Mucosa of descending colon (tissue), 3 donors: ENCODE data around the gene NRTN. TPM values are rescaled to one million over a fixed set of nuclear protein-coding genes. Genes with fewer than 3 reads are reported as not detected.
"Not testable (repeated sequence)": the region's sequence is repeated elsewhere in the genome, so short reads cannot be mapped to it uniquely, and the experiment has no call there.

Experiments
- ATAC-seq: fragments of 200-7000 bp; cut with Tn5 transposase; one replicate; pipeline ENCODE4 v1.9.1; 2020; ENCODE audit warnings: mild to moderate bottlenecking, moderate library complexity
- DNase-seq, 3 donors: peaks; one replicate each; pipeline ENCODE4 v3.0.0-alpha.2; 2020
- H3K36me3 ChIP-seq: fragments of 200-600 bp; one replicate; pipeline ENCODE4 v1.8.0; 2021; ENCODE audit warnings: low read depth, mild to moderate bottlenecking
- H3K4me1 ChIP-seq: fragments of 200-600 bp; one replicate; pipeline ENCODE4 v1.8.0; 2021; ENCODE audit warnings: low read depth, mild to moderate bottlenecking
- H3K4me3 ChIP-seq: fragments of 200-600 bp; one replicate; pipeline ENCODE4 v1.8.0; 2021; ENCODE audit warnings: mild to moderate bottlenecking
- H3K9me3 ChIP-seq: fragments of 200-600 bp; one replicate; pipeline ENCODE4 v1.8.0; 2021; ENCODE audit warnings: mild to moderate bottlenecking
- CTCF ChIP-seq: fragments of 200-600 bp; IDR thresholded peaks from one replicate; pipeline ENCODE4 v1.8.0; 2022; ENCODE audit warnings: antibody characterized with exemption, mild to moderate bottlenecking
- intact Hi-C, 2 donors: fragments of 100-400 bp; cut with DNase I in 1 of 2; cut with micrococcal nuclease in 1 of 2; formaldehyde crosslinking; loops; one replicate each; pipeline versions ENCODE4 v1.11.0 to v1.11.1; 2022; cut with DNase I, micrococcal nuclease
- total RNA-seq, 3 donors: library from RNA; stranded (reverse); fragmentation: NEBNext Ultra II Directional in 2 of 3; extraction: Animal tissue kit (Norgen Biotek cat#: 25700) in 2 of 3; gene quantifications; one replicate each; pipeline versions ENCODE4 v1.2.1 to v1.2.4, GENCODE V29; 2021 to 2023
- donor health status: DM: no; HTN: no; CAD: no; lungs with moderate emphysema.
- donor health status: DM: no; HTN: no; CAD: no.
- donor health status: DM: no; HTN: yes; CAD: no.

The NRTN gene
- total RNA-seq, 3 donors from 2014 or later: 0.64 to 11.3 (median 1.4) TPM

DNA sequence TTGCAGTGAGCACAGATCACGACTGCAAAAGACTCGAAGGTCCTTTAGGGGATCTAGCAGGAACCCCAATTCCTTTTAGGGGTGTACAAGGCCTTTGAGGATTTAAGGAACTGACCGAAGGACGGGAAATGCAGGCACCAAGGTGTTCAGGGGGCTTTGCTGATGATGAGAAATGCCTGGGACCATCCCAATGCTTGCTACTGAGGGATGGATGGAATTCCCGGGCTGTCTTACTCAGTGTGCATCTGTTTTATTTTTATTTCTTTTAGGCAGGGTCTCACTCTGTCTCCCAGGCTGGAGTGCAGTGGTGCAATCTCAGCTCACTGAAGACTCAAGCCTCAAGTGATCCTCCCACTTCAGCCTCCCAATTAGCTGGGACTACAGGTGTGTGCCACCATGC is 31.6 kb upstream of the NRTN start:
- Histone ChIP-seq H3K4me3 (no peak overlapping the region), H3K4me1 (no peaks in the 10 kb centered on the region), H3K36me3 (no peaks in the 10 kb centered on the region), H3K9me3 (no peaks in the 10 kb centered on the region)
- no peak for ATAC-seq
- no peak for TF ChIP-seq CTCF
- intact Hi-C loops: no loop called here
- DNase-seq: no peak

- intact Hi-C loops: no loop called here
- H3K9me3 ChIP-seq: no peaks in the 10 kb centered on the region
- H3K36me3 ChIP-seq: no peaks in the 10 kb centered on the region
- DNase-seq (no peak), ATAC-seq (no peak)
- no peaks in the 10 kb centered on the region for H3K4me1 ChIP-seq
- no peak overlapping the region for H3K4me3 ChIP-seq
- no peak for TF ChIP-seq CTCF
Observed at GRCh38 chr19:5774921-5775320, 29.9 kb upstream of the NRTN start.

DNA sequence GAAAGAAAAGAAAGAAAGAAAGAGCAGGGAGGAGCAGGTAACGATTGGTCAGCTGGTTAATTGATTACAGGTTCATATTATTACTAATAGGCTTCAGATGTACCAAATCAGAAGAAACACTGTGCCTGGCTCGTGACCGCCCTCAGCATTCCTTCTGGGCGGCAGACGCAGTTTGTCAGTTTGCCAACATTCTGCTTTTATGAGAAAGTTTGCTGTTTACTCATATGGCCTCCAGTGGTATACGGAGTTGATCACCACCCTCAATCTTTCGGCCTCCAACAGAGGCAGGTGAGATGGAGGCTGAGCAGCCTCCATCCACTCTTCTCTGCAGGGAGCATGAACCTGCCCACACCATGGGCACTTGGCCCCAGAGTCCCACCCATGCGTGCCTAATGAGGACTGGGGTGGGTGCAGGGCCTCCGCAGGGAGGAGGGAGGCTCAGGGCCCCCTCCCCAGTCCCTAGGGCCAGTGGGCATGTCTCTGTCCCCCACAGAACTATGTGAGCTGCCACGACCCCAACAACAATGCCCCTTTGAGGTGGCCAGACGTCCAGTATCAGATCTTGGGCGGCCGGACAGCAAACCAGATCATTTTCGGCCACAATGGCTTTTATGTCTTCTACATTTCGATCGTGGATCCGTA is 29.1 kb upstream of the NRTN start:
- no peak for ATAC-seq

DNA sequence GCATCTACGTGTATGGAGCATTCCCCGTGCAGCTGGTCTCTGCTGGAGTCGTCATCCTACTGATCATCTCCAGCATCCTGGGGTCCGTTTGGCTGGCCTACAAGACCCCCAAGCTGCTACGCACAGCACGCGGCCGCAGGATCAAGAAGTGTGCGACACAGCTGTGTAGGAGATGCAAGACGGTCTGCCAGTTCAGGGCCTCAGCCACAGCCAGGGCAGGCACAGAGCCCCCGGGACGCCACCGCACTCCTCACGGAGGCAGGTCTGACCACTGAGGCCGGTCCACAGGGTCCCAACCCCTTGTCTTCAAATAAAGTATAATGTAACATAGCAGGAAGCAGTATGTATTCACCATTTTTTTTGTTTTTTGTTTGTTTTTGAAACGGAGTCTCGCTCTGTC is 26.5 kb upstream of the NRTN start:
- no peak for DNase-seq
- no peaks in the 10 kb centered on the region for H3K9me3 ChIP-seq
- no peak for TF ChIP-seq CTCF
- no peaks in the 10 kb centered on the region for H3K36me3 ChIP-seq
- no peak for ATAC-seq
- intact Hi-C loops: no loop called here
- no peaks in the 10 kb centered on the region for H3K4me1 ChIP-seq
- H3K4me3 ChIP-seq: no peak overlapping the region

More for the DNA sequence above, 29.1 kb upstream of the NRTN start:
- no peaks in the 10 kb centered on the region for H3K36me3 ChIP-seq
- H3K9me3 ChIP-seq: no peaks in the 10 kb centered on the region
- no peak overlapping the region for H3K4me3 ChIP-seq
- no peaks in the 10 kb centered on the region for H3K4me1 ChIP-seq
- intact Hi-C loops: no loop called here
- no peak for TF ChIP-seq CTCF
- DNase-seq: no peak

- ATAC-seq, intact Hi-C loops, H3K4me3 ChIP-seq, H3K4me1 ChIP-seq, DNase-seq, H3K36me3 ChIP-seq, H3K9me3 ChIP-seq: not testable (repeated sequence)
Observed at GRCh38 chr19:5780916-5781315, 24.0 kb upstream of the NRTN start.

GRCh38 chr19:5782322-5782721 is 22.5 kb upstream of the NRTN start:
- no peak for TF ChIP-seq CTCF
- Histone ChIP-seq H3K4me3 (no peak overlapping the region), H3K4me1 (no peaks in the 10 kb centered on the region), H3K36me3 (peaks cover 5% of the 10 kb centered on the region), H3K9me3 (no peaks in the 10 kb centered on the region)
- intact Hi-C loops: no loop called here
- DNase-seq (no peak), ATAC-seq (peak; percentile 23)
